Measurements from ENCODE around the gene GOPC. TPM values are rescaled to one million over a fixed set of nuclear protein-coding genes. Genes with fewer than 3 reads are reported as not detected.

The GOPC gene
- total and polyA plus RNA-seq, 2 experiments from 2014 or later, result 15.5 to 26.4 TPM

GRCh38 chr6:117550078-117550600 lies 52.2 kb downstream of the GOPC start:
- no peaks in the 10 kb centered on the region for H3K9me3 Mint-ChIP-seq

More at GRCh38 chr6:117550078-117550600, 52.2 kb downstream of the GOPC start:
- Histone ChIP-seq H3K79me2 (replicated peaks; ENCODE audit: insufficient read depth) (no peaks in the 10 kb centered on the region), H3K36me3 (ENCODE audit: insufficient read depth) (no peaks in the 10 kb centered on the region), H3K4me2 (peak overlapping the region; percentile 92), H3K9me2 (ENCODE audit: insufficient read depth) (no peaks in the 10 kb centered on the region), H4K20me1 (replicated peaks; ENCODE audit: insufficient read depth) (no peaks in the 10 kb centered on the region), H3K27me3 (ENCODE audit: insufficient read depth) (peaks cover 25% of the 10 kb centered on the region), H2AFZ (no peak overlapping the region), H3K4me1 (ENCODE audit: insufficient read depth) (peaks cover 30% of the 10 kb centered on the region), H3K4me3 (no peak overlapping the region), H3F3A (replicated peaks; ENCODE audit: low read depth) (no peaks in the 10 kb centered on the region), H3K27ac (ENCODE audit: low read depth) (no peak overlapping the region)
- H3K36me3 Mint-ChIP-seq (ENCODE audit: low read depth), result 0 out of 3 replicates have a peak, but pooled peaks cover 3% of the 10 kb centered on the region
- TF ChIP-seq ZNF331 (CRISPR knock-in tag; IDR thresholded peaks at IDR 0.05; ENCODE audit: low read depth) (no peak), EZH2 (IDR thresholded peaks at IDR 0.05; ENCODE audit: low read depth, unreplicated experiment) (no peak), STAT1 (IDR thresholded peaks at IDR 0.05; ENCODE audit: unreplicated experiment) (no peak), EZH2phosphoT487 (IDR thresholded peaks at IDR 0.05; ENCODE audit: unreplicated experiment) (no peak), REST (IDR thresholded peaks at IDR 0.05; ENCODE audit: unreplicated experiment) (no peak), ETS1 (IDR thresholded peaks at IDR 0.05) (no peak), JUNB (IDR thresholded peaks at IDR 0.05; ENCODE audit: unreplicated experiment) (no peak), NANOG (IDR thresholded peaks at IDR 0.05; ENCODE audit: borderline replicate concordance) (no peak), POLR2AphosphoS5 (IDR thresholded peaks at IDR 0.05; ENCODE audit: low read depth) (no peak)
- TF ChIP-seq, protein P1, sequence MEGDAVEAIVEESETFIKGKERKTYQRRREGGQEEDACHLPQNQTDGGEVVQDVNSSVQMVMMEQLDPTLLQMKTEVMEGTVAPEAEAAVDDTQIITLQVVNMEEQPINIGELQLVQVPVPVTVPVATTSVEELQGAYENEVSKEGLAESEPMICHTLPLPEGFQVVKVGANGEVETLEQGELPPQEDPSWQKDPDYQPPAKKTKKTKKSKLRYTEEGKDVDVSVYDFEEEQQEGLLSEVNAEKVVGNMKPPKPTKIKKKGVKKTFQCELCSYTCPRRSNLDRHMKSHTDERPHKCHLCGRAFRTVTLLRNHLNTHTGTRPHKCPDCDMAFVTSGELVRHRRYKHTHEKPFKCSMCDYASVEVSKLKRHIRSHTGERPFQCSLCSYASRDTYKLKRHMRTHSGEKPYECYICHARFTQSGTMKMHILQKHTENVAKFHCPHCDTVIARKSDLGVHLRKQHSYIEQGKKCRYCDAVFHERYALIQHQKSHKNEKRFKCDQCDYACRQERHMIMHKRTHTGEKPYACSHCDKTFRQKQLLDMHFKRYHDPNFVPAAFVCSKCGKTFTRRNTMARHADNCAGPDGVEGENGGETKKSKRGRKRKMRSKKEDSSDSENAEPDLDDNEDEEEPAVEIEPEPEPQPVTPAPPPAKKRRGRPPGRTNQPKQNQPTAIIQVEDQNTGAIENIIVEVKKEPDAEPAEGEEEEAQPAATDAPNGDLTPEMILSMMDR (conservative IDR thresholded peaks at IDR 0.05; ENCODE audit: low read depth in 2 of 2), result no peak
- ATAC-seq (no peak), DNase-seq (ENCODE audit: low spot score) (no peak)
- H3K4me3 Mint-ChIP-seq, result no peak overlapping the region
- H3K4me1 Mint-ChIP-seq, result peaks cover 28% of the 10 kb centered on the region
- peaks cover 3% of the 10 kb centered on the region for H3K27me3 Mint-ChIP-seq (ENCODE audit: insufficient read depth, low read depth, poor library complexity)
- no peak overlapping the region for H3K27ac Mint-ChIP-seq
